Endothelial cell (in vitro differentiated cells): ENCODE data around the gene NYAP1. TPM values are rescaled to one million over a fixed set of nuclear protein-coding genes. Genes with fewer than 3 reads are reported as not detected.
"Not testable (repeated sequence)": the region's sequence is repeated elsewhere in the genome, so short reads cannot be mapped to it uniquely, and the experiment has no call there.

Source experiments
- DNase-seq: peaks from one replicate; pipeline ENCODE4 v3.0.0; 2021; ENCODE audit warnings: low spot score
- H3K27ac Mint-ChIP-seq: one replicate; pipeline ENCODE4 v1.8.0; 2021; ENCODE audit warnings: mixed read lengths, inconsistent platforms; ENCODE audit not compliant: unreplicated experiment
- H3K27me3 Mint-ChIP-seq: one replicate; pipeline ENCODE4 v1.8.0; 2021; ENCODE audit warnings: mild to moderate bottlenecking, moderate library complexity, mixed read lengths, inconsistent platforms; ENCODE audit not compliant: unreplicated experiment
- H3K36me3 Mint-ChIP-seq: one replicate; pipeline ENCODE4 v1.8.0; 2021; ENCODE audit warnings: mild to moderate bottlenecking, low read depth, mixed read lengths, inconsistent platforms; ENCODE audit not compliant: unreplicated experiment
- H3K4me1 Mint-ChIP-seq: one replicate; pipeline ENCODE4 v1.8.0; 2021; ENCODE audit warnings: mild to moderate bottlenecking, mixed read lengths, inconsistent platforms; ENCODE audit not compliant: unreplicated experiment
- H3K4me3 Mint-ChIP-seq: one replicate; pipeline ENCODE4 v1.8.0; 2021; ENCODE audit warnings: mild to moderate bottlenecking, mixed read lengths, inconsistent platforms; ENCODE audit not compliant: unreplicated experiment
- H3K9me3 Mint-ChIP-seq: one replicate; pipeline ENCODE4 v1.8.0; 2021; ENCODE audit warnings: mixed read lengths, inconsistent platforms; ENCODE audit not compliant: unreplicated experiment
- CTCF ChIP-seq: fragments of 200-600 bp; sonication (generic); IDR thresholded peaks from one replicate; pipeline ENCODE4 v1.5.0; 2021; ENCODE audit warnings: antibody characterized with exemption; ENCODE audit not compliant: unreplicated experiment
- total RNA-seq: library from RNA; stranded (reverse); fragmentation: NEBNext Ultra II Directional; extraction: Animal tissue kit (Norgen Biotek cat#: 25700); gene quantifications from one replicate; pipeline ENCODE4 v1.2.1, GENCODE V29; 2021; ENCODE audit not compliant: unreplicated experiment

Gene NYAP1
- total RNA-seq, 1 donor from 2014 or later, result 2.2 TPM

GRCh38 chr7:100528108-100528866, 44.6 kb downstream of the NYAP1 start:
- not testable (repeated sequence) for H3K4me3 Mint-ChIP-seq, H3K36me3 Mint-ChIP-seq, H3K27ac Mint-ChIP-seq, DNase-seq, H3K27me3 Mint-ChIP-seq, H3K4me1 Mint-ChIP-seq, H3K9me3 Mint-ChIP-seq

- no peak for DNase-seq
- H3K27me3 Mint-ChIP-seq, result peaks cover 2% of the 10 kb centered on the region
- H3K4me1 Mint-ChIP-seq, result no peaks in the 10 kb centered on the region
- H3K27ac Mint-ChIP-seq, result no peak overlapping the region
- H3K9me3 Mint-ChIP-seq, result no peaks in the 10 kb centered on the region
- no peak overlapping the region for H3K4me3 Mint-ChIP-seq
- TF ChIP-seq CTCF, result no peak
- no peaks in the 10 kb centered on the region for H3K36me3 Mint-ChIP-seq
These were observed 48.7 kb downstream of the NYAP1 start for GRCh38 chr7:100532165-100533022.

- H3K4me1 Mint-ChIP-seq, H3K4me3 Mint-ChIP-seq, DNase-seq, H3K9me3 Mint-ChIP-seq, H3K27ac Mint-ChIP-seq, H3K27me3 Mint-ChIP-seq, H3K36me3 Mint-ChIP-seq: not testable (repeated sequence)
These were observed 52.3 kb downstream of the NYAP1 start for GRCh38 chr7:100535982-100536381.

GRCh38 chr7:100536695-100537094, 53.0 kb downstream of the NYAP1 start:
- H3K27me3 Mint-ChIP-seq, result not testable (repeated sequence)

GRCh38 chr7:100538348-100538653, 54.6 kb downstream of the NYAP1 start:
- no peak for TF ChIP-seq CTCF
- Mint-ChIP-seq H3K27me3 (peaks cover 7% of the 10 kb centered on the region), H3K4me3 (peak overlapping the region; percentile 94), H3K4me1 (peaks cover 19% of the 10 kb centered on the region), H3K9me3 (no peaks in the 10 kb centered on the region), H3K27ac (peak overlapping the region; percentile 68), H3K36me3 (peaks cover 5% of the 10 kb centered on the region)
- DNase-seq, result no peak

More at GRCh38 chr7:100536695-100537094, 53.0 kb downstream of the NYAP1 start:
- H3K4me1 Mint-ChIP-seq, result peaks cover 12% of the 10 kb centered on the region
- DNase-seq, H3K9me3 Mint-ChIP-seq, H3K27ac Mint-ChIP-seq, H3K4me3 Mint-ChIP-seq, H3K36me3 Mint-ChIP-seq: not testable (repeated sequence)

- H3K27ac Mint-ChIP-seq, result peak within 1 kb of the TSS; percentile 68
- peaks cover 23% of the 10 kb centered on the region for H3K4me1 Mint-ChIP-seq
- H3K27me3 Mint-ChIP-seq, result peaks cover 7% of the 10 kb centered on the region
- peaks cover 5% of the 10 kb centered on the region for H3K36me3 Mint-ChIP-seq
- no peak for TF ChIP-seq CTCF
- peak within 1 kb of the TSS; percentile 94 for H3K4me3 Mint-ChIP-seq
- H3K9me3 Mint-ChIP-seq, result no peaks in the 10 kb centered on the region
- DNase-seq, result peak; percentile 100
These were observed 55.1 kb downstream of the NYAP1 start, which contains the start of gene AGFG2 for GRCh38 chr7:100538654-100539435. AGFG2 (plus strand) TSS chr7:100539203; CDS start chr7:100539347, 144 bp downstream.
